ENCODE measurements around the gene ZFYVE26. TPM values are rescaled to one million over a fixed set of nuclear protein-coding genes. Genes with fewer than 3 reads are reported as not detected.

Gene ZFYVE26
- total and polyA plus RNA-seq, 2 of the 8 experiments (the other 6 are each of a cell fraction or from before 2014, with no cell fraction given) = 13.0 to 23.3 TPM

DNA sequence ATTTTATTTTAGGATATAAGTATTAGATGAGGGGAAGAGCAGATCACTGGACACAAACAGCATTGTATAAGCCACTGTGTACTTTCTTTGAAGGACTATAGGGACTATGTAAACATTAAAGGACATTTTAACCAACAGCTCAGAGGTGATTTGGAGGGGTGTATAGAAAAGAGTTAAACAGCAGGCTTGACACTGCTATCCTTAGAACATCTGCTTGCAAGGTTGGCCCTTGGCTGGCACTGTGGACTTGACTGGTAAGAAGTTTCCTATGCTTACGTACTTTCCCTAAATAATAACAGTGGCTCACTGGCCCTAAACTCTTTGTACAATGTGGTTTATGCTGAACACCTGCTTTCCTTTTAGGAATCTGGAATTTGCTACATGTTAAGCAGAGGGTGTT lies 28.7 kb downstream of the ZFYVE26 start (continued):
- no peak for TF ChIP-seq TBP (IDR thresholded peaks at IDR 0.05; ENCODE audit: low read depth, low read length)
- TF ChIP-seq TAF1 (IDR thresholded peaks at IDR 0.05; ENCODE audit: low read depth, low read length) = no peak

Measured in H1 (cell line).